Endothelial cell of umbilical vein (primary cell): ENCODE data around the gene CHD9. TPM values are rescaled to one million over a fixed set of nuclear protein-coding genes. Genes with fewer than 3 reads are reported as not detected.

ENCODE experiments used
- BruUV-seq: library from RNA; stranded (reverse); fragments of 400-500 nt; replicated peaks from 2 replicates; lab custom pipeline; 2021; lab: Mats Ljungman, UMichigan
- CTCF ChIA-PET: fragments of 300-600, 350-600 bp; sonication (Branson Sonifier 250); formaldehyde crosslinking; loops from one replicate; lab custom pipeline; 2021; ENCODE audit warnings: antibody characterized with exemption, inconsistent platforms; lab: Charles Lee
- POLR2A ChIA-PET: fragments of 300-600, 350-600 bp; sonication (Branson Sonifier 250); formaldehyde crosslinking; loops from one replicate; lab custom pipeline; 2021; ENCODE audit warnings: antibody characterized with exemption, inconsistent platforms; lab: Charles Lee
- DNase-seq: peaks from one replicate; pipeline ENCODE4 v3.0.0-alpha.2; 2011; ENCODE audit warnings: low read depth, low spot score
- FAIRE-seq: peaks from 2 replicates; lab custom pipeline; 2011; peaks lifted over from hg19 to GRCh38; lab: Jason Lieb, UNC
- H2AFZ ChIP-seq: 2 replicates; pipeline ENCODE4 v1.6.0; 2012; ENCODE audit warnings: low read depth, low read length, control low read depth, inconsistent platforms
- H3K27ac ChIP-seq: 2 replicates; pipeline ENCODE4 v1.5.1; 2011; ENCODE audit warnings: low read depth, mild to moderate bottlenecking, control low read depth, low read length, moderate library complexity; ENCODE audit not compliant: insufficient read depth
- H3K27me3 ChIP-seq, 2 experiments: 2 replicates each; pipeline versions ENCODE4 v1.6.0 to v1.6.1; 2011; ENCODE audit warnings: low read length in 2 of 2, mixed read lengths in 1 of 2; ENCODE audit not compliant: control insufficient read depth in 2 of 2, insufficient read depth in 2 of 2
- H3K36me3 ChIP-seq, 2 experiments: 2 replicates in 1 of 2; 3 replicates in 1 of 2; pipeline ENCODE4 v1.5.1; 2011; ENCODE audit warnings: low read length in 2 of 2, mild to moderate bottlenecking in 1 of 2, moderate library complexity in 1 of 2; ENCODE audit not compliant: control insufficient read depth in 2 of 2, insufficient read depth in 2 of 2; ENCODE audit errors: extremely low read depth in 1 of 2
- H3K4me1 ChIP-seq: 3 replicates; pipeline ENCODE4 v1.5.1; 2011; ENCODE audit warnings: mild to moderate bottlenecking, low read length; ENCODE audit not compliant: control insufficient read depth, insufficient read depth; ENCODE audit errors: extremely low read depth
- H3K4me2 ChIP-seq: 2 replicates; pipeline ENCODE4 v1.6.1; 2011; ENCODE audit warnings: low read length, control low read depth, mixed read lengths; ENCODE audit not compliant: insufficient read depth
- H3K4me3 ChIP-seq, 3 experiments: fragments of 200-600 bp in 1 of 3; sonication (generic), shearing (Covaris generic) in 1 of 3; replicated peaks in 1 of 3; 2 replicates each; pipeline ENCODE4 v1.5.1; 2011 to 2016; ENCODE audit warnings: control low read depth in 3 of 3, low read length in 3 of 3, mild to moderate bottlenecking in 2 of 3, inconsistent platforms in 1 of 3, low read depth in 1 of 3, moderate library complexity in 1 of 3; ENCODE audit not compliant: insufficient read depth in 1 of 3
- H3K79me2 ChIP-seq: 2 replicates; pipeline ENCODE4 v1.6.0; 2012; ENCODE audit warnings: low read length, inconsistent platforms; ENCODE audit not compliant: control insufficient read depth, insufficient read depth
- H3K9ac ChIP-seq: replicated peaks from 2 replicates; pipeline ENCODE3; 2011; ENCODE audit warnings: low read length, control low read depth; ENCODE audit not compliant: insufficient read depth; ENCODE audit errors: extremely low read depth
- H3K9me1 ChIP-seq: replicated peaks from 3 replicates; pipeline ENCODE4 v1.6.0; 2011; ENCODE audit warnings: mild to moderate bottlenecking, low read length; ENCODE audit not compliant: control insufficient read depth, insufficient read depth; ENCODE audit errors: extremely low read depth
- H3K9me3 ChIP-seq: replicated peaks from 2 replicates; pipeline ENCODE4 v1.5.1; 2012; ENCODE audit warnings: low read length, inconsistent platforms; ENCODE audit not compliant: control insufficient read depth, insufficient read depth
- H4K20me1 ChIP-seq: replicated peaks from 2 replicates; pipeline ENCODE3; 2011; ENCODE audit warnings: mild to moderate bottlenecking, low read length; ENCODE audit not compliant: control insufficient read depth, insufficient read depth; ENCODE audit errors: extremely low read depth
- EZH2 ChIP-seq: IDR thresholded peaks from 2 replicates; pipeline ENCODE4 v1.6.1; 2012; ENCODE audit warnings: borderline replicate concordance, low read depth, mild to moderate bottlenecking, moderate library complexity, low read length, inconsistent platforms; ENCODE audit not compliant: severe bottlenecking
- FOS ChIP-seq: IDR thresholded peaks from 2 replicates; pipeline ENCODE4 v1.6.1; 2011; ENCODE audit warnings: mild to moderate bottlenecking, low read length, moderate library complexity, borderline replicate concordance; ENCODE audit not compliant: insufficient read depth
- GATA2 ChIP-seq: IDR thresholded peaks from 2 replicates; pipeline ENCODE4 v1.7.0; 2011; ENCODE audit warnings: low read depth, mild to moderate bottlenecking, moderate library complexity, mixed read lengths, low read length; ENCODE audit not compliant: insufficient read length, insufficient read depth
- JUN ChIP-seq: IDR thresholded peaks from 2 replicates; pipeline ENCODE4 v1.6.1; 2011; ENCODE audit warnings: borderline replicate concordance, low read depth; ENCODE audit not compliant: insufficient read length, insufficient read depth
- MYC ChIP-seq: IDR thresholded peaks from one replicate; pipeline ENCODE4 v1.6.1; 2011; ENCODE audit warnings: mild to moderate bottlenecking, low read depth, low read length
- POLR2A ChIP-seq: IDR thresholded peaks from 2 replicates; pipeline ENCODE4 v1.6.1; 2012; ENCODE audit warnings: low read depth, mild to moderate bottlenecking, control low read depth, low read length
- POLR2AphosphoS5 ChIP-seq: IDR thresholded peaks from 2 replicates; pipeline ENCODE4 v1.6.1; 2012; ENCODE audit warnings: low read depth, mild to moderate bottlenecking, control low read depth, low read length, moderate library complexity; ENCODE audit not compliant: insufficient read depth
- dilution Hi-C: fragments of 300-500 bp; cut with MboI; formaldehyde crosslinking; loops from one replicate; pipeline ENCODE4 v1.15.0; 2019; ENCODE audit warnings: low sequenced_read_pairs; ENCODE audit not compliant: extremely low pct_ligation_motif_present
- intact Hi-C: fragments of 100-400 bp; cut with micrococcal nuclease; formaldehyde crosslinking; loops from one replicate; pipeline ENCODE4 v1.10.0; 2022
- polyA plus RNA-seq, 4 experiments: library from polyadenylated mRNA; depleted of rRNA in 3 of 4; stranded (reverse) in 3 of 4; unstranded in 1 of 4; fragments of >200 nt; gene quantifications; 2 replicates each; pipeline versions ENCODE4 v1.2.1 to v1.2.3, GENCODE V29; 2011 to 2012; ENCODE audit warnings: missing spikeins in 1 of 4
- total RNA-seq: library from RNA; stranded (reverse); gene quantifications from 2 replicates; pipeline ENCODE4 v1.2.3, GENCODE V29; 2021
- TF ChIP-seq, protein P1 (sequence below): IDR thresholded peaks from 2 replicates; pipeline ENCODE4 v1.6.1; 2011; ENCODE audit not compliant: insufficient read depth, insufficient read length
- TF ChIP-seq, protein P2 (sequence below), 2 donors: IDR thresholded peaks; 1 replicate in 1 of 2; 2 replicates in 1 of 2; pipeline ENCODE4 v1.5.1; 2011; ENCODE audit warnings: low read length in 2 of 2, mild to moderate bottlenecking in 2 of 2, moderate library complexity in 2 of 2, control low read depth in 1 of 2, inconsistent platforms in 1 of 2, low read depth in 1 of 2; ENCODE audit not compliant: insufficient read depth in 1 of 2; ENCODE audit errors: extremely low read depth in 1 of 2

The CHD9 gene
- total and polyA plus RNA-seq, 2 donors (not counting 3 experiments of a cell fraction or from before 2014, with no cell fraction given), result 9.9 to 59.2 TPM

- no peak overlapping the region for H2AFZ ChIP-seq
- dilution Hi-C loops (no loop called here), intact Hi-C loops (no loop called here)
- H3K36me3 ChIP-seq, result peaks cover 3 to 13% of the 10 kb centered on the region in 2 experiments
- TF ChIP-seq POLR2A, result no peak
- no peak for TF ChIP-seq GATA2
- TF ChIP-seq, protein P1, sequence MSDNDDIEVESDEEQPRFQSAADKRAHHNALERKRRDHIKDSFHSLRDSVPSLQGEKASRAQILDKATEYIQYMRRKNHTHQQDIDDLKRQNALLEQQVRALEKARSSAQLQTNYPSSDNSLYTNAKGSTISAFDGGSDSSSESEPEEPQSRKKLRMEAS, result no peak
- no peak for TF ChIP-seq POLR2AphosphoS5
- no peak for TF ChIP-seq JUN
- TF ChIP-seq EZH2, result no peak
- TF ChIP-seq, protein P2, sequence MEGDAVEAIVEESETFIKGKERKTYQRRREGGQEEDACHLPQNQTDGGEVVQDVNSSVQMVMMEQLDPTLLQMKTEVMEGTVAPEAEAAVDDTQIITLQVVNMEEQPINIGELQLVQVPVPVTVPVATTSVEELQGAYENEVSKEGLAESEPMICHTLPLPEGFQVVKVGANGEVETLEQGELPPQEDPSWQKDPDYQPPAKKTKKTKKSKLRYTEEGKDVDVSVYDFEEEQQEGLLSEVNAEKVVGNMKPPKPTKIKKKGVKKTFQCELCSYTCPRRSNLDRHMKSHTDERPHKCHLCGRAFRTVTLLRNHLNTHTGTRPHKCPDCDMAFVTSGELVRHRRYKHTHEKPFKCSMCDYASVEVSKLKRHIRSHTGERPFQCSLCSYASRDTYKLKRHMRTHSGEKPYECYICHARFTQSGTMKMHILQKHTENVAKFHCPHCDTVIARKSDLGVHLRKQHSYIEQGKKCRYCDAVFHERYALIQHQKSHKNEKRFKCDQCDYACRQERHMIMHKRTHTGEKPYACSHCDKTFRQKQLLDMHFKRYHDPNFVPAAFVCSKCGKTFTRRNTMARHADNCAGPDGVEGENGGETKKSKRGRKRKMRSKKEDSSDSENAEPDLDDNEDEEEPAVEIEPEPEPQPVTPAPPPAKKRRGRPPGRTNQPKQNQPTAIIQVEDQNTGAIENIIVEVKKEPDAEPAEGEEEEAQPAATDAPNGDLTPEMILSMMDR (IDR thresholded peaks at IDR 0.05; ENCODE audit: extremely low read depth in 1 of 2, insufficient read depth in 1 of 2, low read depth in 1 of 2, low read length in 2 of 2), result no peak
- no peak for TF ChIP-seq MYC
- TF ChIP-seq FOS, result no peak
- H3K4me2 ChIP-seq, result no peak overlapping the region
- ChIA-PET POLR2A (no interaction called here), CTCF (interaction anchor here (1.0 kb wide), 1 partner anchor 87 kb away, joined by 3 read pairs; no protein-coding TSS in a partner anchor)
- DNase-seq (no peak), FAIRE-seq (no peak)
- no TSS peak for BruUV-seq
- H3K9ac ChIP-seq, result no peak overlapping the region
- no peaks in the 10 kb centered on the region for H3K27me3 ChIP-seq
- peaks cover 37% of the 10 kb centered on the region for H3K79me2 ChIP-seq
- no peaks in the 10 kb centered on the region for H4K20me1 ChIP-seq
- H3K27ac ChIP-seq, result no peak overlapping the region
- H3K4me1 ChIP-seq, result no peaks in the 10 kb centered on the region
- no peaks in the 10 kb centered on the region for H3K9me3 ChIP-seq
- H3K9me1 ChIP-seq, result no peaks in the 10 kb centered on the region
- H3K4me3 ChIP-seq, result no peak overlapping the region
Measured at GRCh38 chr16:53152329-53152728, 97.5 kb downstream of the CHD9 start.
